ENCODE data around the gene PTPRN2. TPM values are rescaled to one million over a fixed set of nuclear protein-coding genes. Genes with fewer than 3 reads are reported as not detected.
"Not testable (repeated sequence)": the region's sequence is repeated elsewhere in the genome, so short reads cannot be mapped to it uniquely, and the experiment has no call there.

The PTPRN2 gene
- total and polyA plus RNA-seq, 7 donors: 3.2 to 7.1 (median 5.5) TPM

DNA sequence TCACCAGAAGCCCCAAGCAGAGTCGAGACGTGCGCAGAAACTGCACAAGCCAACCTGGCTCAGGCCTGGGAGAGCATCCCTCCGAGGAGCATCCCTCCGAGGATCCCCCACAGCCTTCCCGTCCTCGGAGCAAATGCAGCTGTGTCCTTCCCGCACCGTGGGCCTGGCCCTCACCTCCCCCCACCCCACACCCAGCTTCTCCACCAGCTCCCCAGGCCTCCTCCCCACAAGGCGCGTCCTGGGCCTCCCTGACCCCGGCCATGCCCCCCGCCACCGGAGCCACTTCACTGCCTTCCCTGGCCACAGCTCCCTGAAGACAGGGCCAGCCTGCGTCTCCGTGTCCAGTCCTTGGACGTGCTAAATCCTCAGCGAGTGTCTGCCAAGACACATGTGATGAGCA, 60.6 kb downstream of the PTPRN2 start:
- DNase-seq: no peak
- no peak overlapping the region for H3K4me3 ChIP-seq
- H3K9me3 ChIP-seq: no peaks in the 10 kb centered on the region
- H3K27me3 ChIP-seq: no peaks in the 10 kb centered on the region
- H3K27ac ChIP-seq: no peak overlapping the region
- no peaks in the 10 kb centered on the region for H3K36me3 ChIP-seq
- H3K4me1 ChIP-seq: no peaks in the 10 kb centered on the region
- intact Hi-C loops (cut with DNase I): no loop called here
- WGBS, 2 donors: 85 to 89% methylated on average over 18 of the region's 18 CpGs
- TF ChIP-seq POLR2A (IDR thresholded peaks at IDR 0.05) (no peak), POLR2AphosphoS5 (IDR thresholded peaks at IDR 0.05) (no peak), EP300 (IDR thresholded peaks at IDR 0.05) (no peak)
- TF ChIP-seq, protein P1, sequence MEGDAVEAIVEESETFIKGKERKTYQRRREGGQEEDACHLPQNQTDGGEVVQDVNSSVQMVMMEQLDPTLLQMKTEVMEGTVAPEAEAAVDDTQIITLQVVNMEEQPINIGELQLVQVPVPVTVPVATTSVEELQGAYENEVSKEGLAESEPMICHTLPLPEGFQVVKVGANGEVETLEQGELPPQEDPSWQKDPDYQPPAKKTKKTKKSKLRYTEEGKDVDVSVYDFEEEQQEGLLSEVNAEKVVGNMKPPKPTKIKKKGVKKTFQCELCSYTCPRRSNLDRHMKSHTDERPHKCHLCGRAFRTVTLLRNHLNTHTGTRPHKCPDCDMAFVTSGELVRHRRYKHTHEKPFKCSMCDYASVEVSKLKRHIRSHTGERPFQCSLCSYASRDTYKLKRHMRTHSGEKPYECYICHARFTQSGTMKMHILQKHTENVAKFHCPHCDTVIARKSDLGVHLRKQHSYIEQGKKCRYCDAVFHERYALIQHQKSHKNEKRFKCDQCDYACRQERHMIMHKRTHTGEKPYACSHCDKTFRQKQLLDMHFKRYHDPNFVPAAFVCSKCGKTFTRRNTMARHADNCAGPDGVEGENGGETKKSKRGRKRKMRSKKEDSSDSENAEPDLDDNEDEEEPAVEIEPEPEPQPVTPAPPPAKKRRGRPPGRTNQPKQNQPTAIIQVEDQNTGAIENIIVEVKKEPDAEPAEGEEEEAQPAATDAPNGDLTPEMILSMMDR (IDR thresholded peaks at IDR 0.05): no peak

- no peak for DNase-seq
- no peak overlapping the region for H3K4me3 ChIP-seq
- no peaks in the 10 kb centered on the region for H3K9me3 ChIP-seq
- no peaks in the 10 kb centered on the region for H3K27me3 ChIP-seq
- no peaks in the 10 kb centered on the region for H3K36me3 ChIP-seq
- intact Hi-C loops (cut with DNase I): no loop called here
- TF ChIP-seq POLR2AphosphoS5 (IDR thresholded peaks at IDR 0.05): no peak
- no peaks in the 10 kb centered on the region for H3K4me1 ChIP-seq
- no peak overlapping the region for H3K27ac ChIP-seq
- WGBS, 2 donors: 91 to 95% methylated on average over 9 of the region's 9 CpGs
These were observed 61.1 kb downstream of the PTPRN2 start for GRCh38 chr7:158526531-158526930.

- intact Hi-C loops (cut with DNase I): no loop called here
- DNase-seq: no peak
- H3K36me3 ChIP-seq: no peaks in the 10 kb centered on the region
- TF ChIP-seq EP300 (IDR thresholded peaks at IDR 0.05): no peak
- TF ChIP-seq, protein P1 (IDR thresholded peaks at IDR 0.05): no peak
- TF ChIP-seq POLR2A (IDR thresholded peaks at IDR 0.05): no peak
- TF ChIP-seq POLR2AphosphoS5 (IDR thresholded peaks at IDR 0.05): no peak
- H3K9me3 ChIP-seq: no peaks in the 10 kb centered on the region
- no peak overlapping the region for H3K4me3 ChIP-seq
- no peaks in the 10 kb centered on the region for H3K4me1 ChIP-seq
- no peaks in the 10 kb centered on the region for H3K27me3 ChIP-seq
- WGBS, 2 donors: 86 to 88% methylated on average over 29 of the region's 29 CpGs
- H3K27ac ChIP-seq: no peak overlapping the region
These were observed 61.8 kb downstream of the PTPRN2 start for GRCh38 chr7:158525648-158526484.

DNA sequence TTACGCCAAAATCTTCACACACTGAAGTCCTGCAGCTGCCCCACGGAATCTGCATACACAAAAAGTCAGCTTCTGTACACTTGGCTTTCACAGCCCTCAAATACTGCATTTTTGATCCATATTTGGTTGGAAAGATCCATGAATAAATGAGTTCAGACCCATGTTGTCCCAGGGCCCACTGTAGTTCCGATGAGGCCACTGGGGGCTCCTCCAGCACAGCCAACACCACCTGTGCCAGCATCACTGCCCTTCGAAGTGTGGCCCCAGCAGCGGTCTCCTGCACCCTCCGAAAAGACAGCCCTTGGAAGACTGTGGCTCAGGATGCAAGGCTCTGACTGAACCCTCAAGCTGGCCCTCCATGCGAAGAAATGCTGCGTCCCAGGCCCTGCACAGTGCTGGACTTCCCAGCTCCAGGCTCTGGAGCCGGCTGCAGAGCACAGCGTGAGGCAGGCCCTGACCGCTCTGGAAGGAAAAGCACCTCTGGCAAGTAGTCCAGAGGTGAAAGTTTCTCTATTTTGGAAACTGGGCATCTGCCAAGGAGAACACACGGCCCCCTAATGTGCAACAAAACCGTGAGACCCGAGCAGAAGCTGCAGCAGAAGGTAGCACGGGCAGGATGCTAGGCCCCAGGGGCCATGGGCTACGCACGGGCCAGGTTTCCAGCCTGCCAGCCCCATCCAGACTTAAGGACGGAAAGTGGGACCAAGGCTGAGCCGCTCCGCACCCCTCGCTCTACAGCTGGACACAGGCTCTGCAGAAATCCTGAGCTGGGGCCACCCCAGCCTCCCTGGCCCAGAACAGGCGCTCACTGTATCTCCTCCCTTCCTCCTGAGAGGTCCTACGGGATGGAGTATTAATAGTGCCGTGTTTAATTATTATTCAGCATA, 62.6 kb downstream of the PTPRN2 start:
- no peaks in the 10 kb centered on the region for H3K36me3 ChIP-seq
- no peak for DNase-seq
- H3K27me3 ChIP-seq: no peaks in the 10 kb centered on the region
- TF ChIP-seq, protein P1 (IDR thresholded peaks at IDR 0.05): no peak
- H3K9me3 ChIP-seq: no peaks in the 10 kb centered on the region
- H3K4me3 ChIP-seq: no peak overlapping the region
- H3K4me1 ChIP-seq: no peaks in the 10 kb centered on the region
- H3K27ac ChIP-seq: no peak overlapping the region
- intact Hi-C loops (cut with DNase I): no loop called here
- 83 to 88% methylated on average over 24 of the region's 24 CpGs for WGBS, 2 donors

- intact Hi-C loops (cut with DNase I); H3K4me3 ChIP-seq; H3K9me3 ChIP-seq; H3K36me3 ChIP-seq; H3K4me1 ChIP-seq; DNase-seq; H3K27me3 ChIP-seq; H3K27ac ChIP-seq: not testable (repeated sequence)
- WGBS, 2 donors: 50 to 78% methylated on average over 14 of the region's 14 CpGs
These were observed 63.3 kb downstream of the PTPRN2 start for GRCh38 chr7:158524286-158524685.

GRCh38 chr7:158523877-158524276, 63.7 kb downstream of the PTPRN2 start:
- H3K4me1 ChIP-seq; H3K4me3 ChIP-seq; H3K9me3 ChIP-seq; H3K27me3 ChIP-seq; intact Hi-C loops (cut with DNase I); H3K27ac ChIP-seq; DNase-seq; H3K36me3 ChIP-seq: not testable (repeated sequence)
- 27 to 82% methylated on average over 9 of the region's 11 CpGs for WGBS, 2 donors

DNA sequence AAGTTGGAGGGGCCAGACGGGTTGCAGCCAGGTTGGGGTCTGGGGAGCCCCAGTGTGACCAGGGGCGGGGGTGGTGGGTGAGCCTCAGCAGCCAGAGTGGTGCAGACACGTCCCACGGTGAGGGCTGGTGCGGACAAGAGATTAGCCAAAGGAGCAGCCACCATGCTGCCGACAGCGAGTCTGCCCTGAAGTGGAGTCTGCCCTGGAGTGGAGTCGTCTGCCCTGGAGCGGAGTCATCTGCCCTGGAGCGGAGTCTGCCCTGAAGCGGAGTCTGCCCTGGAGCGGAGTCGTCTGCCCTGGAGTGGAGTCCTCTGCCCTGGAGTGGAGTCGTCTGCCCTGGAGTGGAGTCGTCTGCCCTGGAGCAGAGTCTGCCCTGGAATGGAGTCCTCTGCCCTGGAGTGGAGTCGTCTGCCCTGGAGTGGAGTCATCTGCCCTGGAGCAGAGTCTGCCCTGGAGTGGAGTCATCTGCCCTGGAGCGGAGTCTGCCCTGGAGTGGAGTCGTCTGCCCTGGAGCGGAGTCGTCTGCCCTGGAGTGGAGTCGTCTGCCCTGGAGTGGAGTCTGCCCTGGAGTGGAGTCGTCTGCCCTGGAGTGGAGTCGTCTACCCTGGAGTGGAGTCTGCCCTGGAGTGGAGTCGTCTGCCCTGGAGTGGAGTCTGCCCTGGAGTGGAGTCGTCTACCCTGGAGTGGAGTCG, 64.3 kb downstream of the PTPRN2 start:
- H3K4me3 ChIP-seq; H3K9me3 ChIP-seq; DNase-seq; H3K36me3 ChIP-seq; H3K4me1 ChIP-seq; intact Hi-C loops (cut with DNase I); H3K27ac ChIP-seq; H3K27me3 ChIP-seq: not testable (repeated sequence)
- WGBS, 2 donors: 77 to 93% methylated on average over 26 of the region's 26 CpGs

GRCh38 chr7:158521795-158522194, 65.8 kb downstream of the PTPRN2 start:
- H3K9me3 ChIP-seq; H3K4me1 ChIP-seq; H3K27ac ChIP-seq; H3K27me3 ChIP-seq; H3K36me3 ChIP-seq; intact Hi-C loops (cut with DNase I); H3K4me3 ChIP-seq; DNase-seq: not testable (repeated sequence)
- 80 to 82% methylated on average over 17 to 18 of the region's 18 CpGs for WGBS, 2 donors

All from sigmoid colon (tissue), 7 donors.